Measurements from ENCODE around the gene RABEP2. TPM values are rescaled to one million over a fixed set of nuclear protein-coding genes. Genes with fewer than 3 reads are reported as not detected.

Gene RABEP2
- total and polyA plus RNA-seq, 10 donors: 40.8 to 90.0 (median 53.1) TPM

- TF ChIP-seq POLR2AphosphoS5 (IDR thresholded peaks at IDR 0.05) (no peak), POLR2A (IDR thresholded peaks at IDR 0.05) (no peak), CTCF (IDR thresholded peaks at IDR 0.05 in 8 of 11, conservative IDR thresholded peaks at IDR 0.05 in 3 of 11) (no peak)
- no peaks in the 10 kb centered on the region for H3K4me1 ChIP-seq
- no peaks in the 10 kb centered on the region for H3K9me3 ChIP-seq
- intact Hi-C loops (cut with DNase I; ENCODE audit: low total_unique reads): no loop called here
- H3K36me3 ChIP-seq: peaks cover 5 to 42% (median 34%) of the 10 kb centered on the region in 6 donors
- 89 to 97% (median 91%) methylated on average over 4 of the region's 4 CpGs for WGBS, 5 donors
- no peaks in the 10 kb centered on the region for H3K27me3 ChIP-seq (replicated peaks in 1 of 7)
- no peak overlapping the region for H3K27ac ChIP-seq
- H3K4me3 ChIP-seq: no peak overlapping the region
- no peak for DNase-seq
Measured at GRCh38 chr16:28967156-28967555, 42.1 kb upstream of the RABEP2 start.

GRCh38 chr16:28964496-28964895 is 39.5 kb upstream of the RABEP2 start:
- H3K36me3 ChIP-seq: peaks cover 9 to 69% (median 52%) of the 10 kb centered on the region in 6 donors
- DNase-seq: no peak
- intact Hi-C loops (cut with DNase I; ENCODE audit: low total_unique reads): no loop called here
- no peaks in the 10 kb centered on the region for H3K9me3 ChIP-seq
- WGBS, 5 donors: 85 to 91% (median 88%) methylated on average over 2 of the region's 2 CpGs
- H3K4me3 ChIP-seq: no peak overlapping the region
- no peaks in the 10 kb centered on the region for H3K4me1 ChIP-seq
- no peak for TF ChIP-seq POLR2AphosphoS5 (IDR thresholded peaks at IDR 0.05)
- no peak for TF ChIP-seq CTCF (IDR thresholded peaks at IDR 0.05 in 8 of 11, conservative IDR thresholded peaks at IDR 0.05 in 3 of 11)
- TF ChIP-seq POLR2A (IDR thresholded peaks at IDR 0.05): no peak
- H3K27ac ChIP-seq: no peak overlapping the region
- no peaks in the 10 kb centered on the region for H3K27me3 ChIP-seq (replicated peaks in 1 of 7)

GRCh38 chr16:28964072-28964471 is 39.0 kb upstream of the RABEP2 start:
- H3K27me3 ChIP-seq (replicated peaks in 1 of 7): no peaks in the 10 kb centered on the region
- H3K4me1 ChIP-seq: no peaks in the 10 kb centered on the region
- no peak overlapping the region for H3K27ac ChIP-seq
- intact Hi-C loops (cut with DNase I; ENCODE audit: low total_unique reads): no loop called here
- no peaks in the 10 kb centered on the region for H3K9me3 ChIP-seq
- H3K36me3 ChIP-seq: peaks cover 9 to 73% (median 55%) of the 10 kb centered on the region in 6 donors
- no peak for DNase-seq
- TF ChIP-seq POLR2A (IDR thresholded peaks at IDR 0.05): no peak
- TF ChIP-seq CTCF (IDR thresholded peaks at IDR 0.05 in 8 of 11, conservative IDR thresholded peaks at IDR 0.05 in 3 of 11): no peak
- TF ChIP-seq POLR2AphosphoS5 (IDR thresholded peaks at IDR 0.05): no peak
- 75 to 94% (median 93%) methylated on average over 2 to 3 of the region's 3 CpGs for WGBS, 5 donors
- no peak overlapping the region for H3K4me3 ChIP-seq

GRCh38 chr16:28958836-28959235 is 33.8 kb upstream of the RABEP2 start:
- Histone ChIP-seq H3K4me1 (peaks cover 0 to 12% (median under 1%) of the 10 kb centered on the region in 6 donors), H3K9me3 (no peaks in the 10 kb centered on the region), H3K36me3 (peaks cover 9 to 100% (median 83%) of the 10 kb centered on the region in 6 donors), H3K27ac (no peak overlapping the region), H3K4me3 (no peak overlapping the region), H3K27me3 (replicated peaks in 1 of 7) (no peaks in the 10 kb centered on the region)
- intact Hi-C loops (cut with DNase I; ENCODE audit: low total_unique reads): no loop called here
- 87 to 100% (median 91%) methylated on average over 1 to 6 of the region's 6 CpGs for WGBS, 5 donors
- TF ChIP-seq CTCF (IDR thresholded peaks at IDR 0.05 in 8 of 11, conservative IDR thresholded peaks at IDR 0.05 in 3 of 11): no peak
- no peak for TF ChIP-seq POLR2AphosphoS5 (IDR thresholded peaks at IDR 0.05)
- TF ChIP-seq POLR2A (IDR thresholded peaks at IDR 0.05): no peak
- DNase-seq: no peak
